ENCODE results near the gene ATG7. TPM values are rescaled to one million over a fixed set of nuclear protein-coding genes. Genes with fewer than 3 reads are reported as not detected.
A peak's percentile ranks its signal among the peaks of the same experiment; 100 is the strongest.
"Not testable (repeated sequence)": the region's sequence is repeated elsewhere in the genome, so short reads cannot be mapped to it uniquely, and the experiment has no call there.

ATG7 gene
- total and polyA plus RNA-seq, 8 donors = 25.0 to 73.3 (median 29.6) TPM

DNA sequence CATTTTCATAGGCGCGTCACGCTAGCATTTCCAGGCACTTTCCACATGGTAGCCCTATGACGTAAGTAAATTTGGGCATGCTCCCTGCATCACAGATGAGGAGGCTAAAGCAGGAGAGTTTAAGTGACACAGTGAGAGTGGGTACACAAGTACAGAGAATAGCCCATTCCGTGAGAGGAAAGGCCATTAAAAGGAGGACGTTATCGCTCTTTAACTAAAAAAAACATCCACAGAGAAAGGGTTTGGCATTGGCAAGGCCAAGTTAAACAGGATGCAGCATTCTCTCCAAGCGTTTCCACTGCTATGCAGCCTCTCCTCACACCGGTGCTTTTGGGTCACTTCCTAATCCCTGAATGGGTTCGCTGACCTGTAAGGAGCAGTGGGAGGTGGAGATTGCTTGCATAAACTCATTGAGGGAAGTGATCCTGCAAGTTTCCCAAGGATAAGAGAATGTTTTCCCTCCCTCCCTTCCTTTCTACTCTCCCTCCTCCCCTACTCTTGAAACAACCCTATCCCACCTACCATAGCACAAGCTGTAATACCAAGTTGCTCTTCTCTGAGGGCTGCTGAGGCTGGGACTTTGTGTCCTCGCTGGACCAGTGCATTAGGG is 223.9 kb downstream of the ATG7 start:
- ATAC-seq (peak; percentile 74), DNase-seq (no peak)
- H3K27me3 ChIP-seq = no peaks in the 10 kb centered on the region
- no peaks in the 10 kb centered on the region for H3K36me3 ChIP-seq
- intact Hi-C loops (cut with DNase I) = no loop called here
- H3K4me1 ChIP-seq = peaks cover 3 to 38% of the 10 kb centered on the region in 2 donors
- TF ChIP-seq, protein P1, sequence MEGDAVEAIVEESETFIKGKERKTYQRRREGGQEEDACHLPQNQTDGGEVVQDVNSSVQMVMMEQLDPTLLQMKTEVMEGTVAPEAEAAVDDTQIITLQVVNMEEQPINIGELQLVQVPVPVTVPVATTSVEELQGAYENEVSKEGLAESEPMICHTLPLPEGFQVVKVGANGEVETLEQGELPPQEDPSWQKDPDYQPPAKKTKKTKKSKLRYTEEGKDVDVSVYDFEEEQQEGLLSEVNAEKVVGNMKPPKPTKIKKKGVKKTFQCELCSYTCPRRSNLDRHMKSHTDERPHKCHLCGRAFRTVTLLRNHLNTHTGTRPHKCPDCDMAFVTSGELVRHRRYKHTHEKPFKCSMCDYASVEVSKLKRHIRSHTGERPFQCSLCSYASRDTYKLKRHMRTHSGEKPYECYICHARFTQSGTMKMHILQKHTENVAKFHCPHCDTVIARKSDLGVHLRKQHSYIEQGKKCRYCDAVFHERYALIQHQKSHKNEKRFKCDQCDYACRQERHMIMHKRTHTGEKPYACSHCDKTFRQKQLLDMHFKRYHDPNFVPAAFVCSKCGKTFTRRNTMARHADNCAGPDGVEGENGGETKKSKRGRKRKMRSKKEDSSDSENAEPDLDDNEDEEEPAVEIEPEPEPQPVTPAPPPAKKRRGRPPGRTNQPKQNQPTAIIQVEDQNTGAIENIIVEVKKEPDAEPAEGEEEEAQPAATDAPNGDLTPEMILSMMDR (IDR thresholded peaks at IDR 0.05) = no peak
- H3K4me3 ChIP-seq = no peak overlapping the region
- H3K27ac ChIP-seq = peak overlapping the region in 1 of 2 donors; percentile 16
- no peaks in the 10 kb centered on the region for H3K9me3 ChIP-seq

DNA sequence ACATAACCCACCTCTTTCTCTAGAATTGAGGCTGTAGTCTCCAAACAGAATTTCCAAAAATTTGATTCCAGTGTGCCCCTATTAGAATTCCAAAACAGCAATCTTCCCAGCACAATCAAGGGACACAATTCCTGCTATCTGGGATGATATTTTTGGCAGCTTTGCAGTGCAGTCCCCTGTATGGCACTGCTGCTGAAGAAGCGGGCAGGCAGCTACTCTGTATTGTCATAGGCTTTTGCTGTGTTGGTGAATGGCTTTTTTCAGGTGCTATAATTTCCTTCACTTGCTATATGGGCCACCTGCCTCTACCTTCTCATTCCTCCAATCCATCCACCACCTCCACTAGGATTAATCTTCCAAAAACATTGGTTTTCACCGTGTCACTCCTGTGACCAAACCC is 226.0 kb downstream of the ATG7 start:
- ATAC-seq = no peak
- no peak for DNase-seq

DNA sequence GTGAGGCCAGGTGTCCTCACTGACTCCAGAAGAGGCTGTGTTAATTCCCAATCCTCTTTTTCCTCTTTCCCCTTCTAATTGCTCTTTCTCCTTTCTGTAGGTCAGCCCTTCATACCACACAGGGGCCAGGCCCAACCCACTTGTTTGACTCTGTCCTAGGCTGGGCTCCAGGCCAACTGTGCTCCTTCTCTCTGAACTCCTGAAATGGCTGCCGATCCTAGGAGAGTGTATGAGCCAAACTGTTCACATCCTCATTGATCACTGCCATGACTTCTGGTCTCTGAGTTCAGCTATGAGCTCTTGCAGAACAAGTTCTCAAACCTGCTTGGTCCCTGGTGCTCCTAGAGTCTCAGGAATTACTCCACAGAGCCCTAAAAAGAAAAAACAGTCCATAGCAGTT is 226.4 kb downstream of the ATG7 start:
- TF ChIP-seq, protein P1 (IDR thresholded peaks at IDR 0.05) = no peak
- intact Hi-C loops (cut with DNase I) = no loop called here
- Histone ChIP-seq H3K4me1 (peaks cover 3 to 31% of the 10 kb centered on the region in 2 donors), H3K9me3 (no peaks in the 10 kb centered on the region), H3K4me3 (no peak overlapping the region), H3K27ac (peak overlapping the region in 1 of 2 donors; percentile 33), H3K36me3 (no peaks in the 10 kb centered on the region), H3K27me3 (no peaks in the 10 kb centered on the region)
- ATAC-seq (peak; percentile 81), DNase-seq (peak in 1 of 4 donors; percentile 53)

More for the DNA sequence above, 226.0 kb downstream of the ATG7 start:
- Histone ChIP-seq H3K36me3 (no peaks in the 10 kb centered on the region), H3K9me3 (no peaks in the 10 kb centered on the region), H3K4me3 (no peak overlapping the region), H3K27ac (peak overlapping the region in 1 of 2 donors; percentile 33), H3K27me3 (no peaks in the 10 kb centered on the region), H3K4me1 (peaks cover 3 to 36% of the 10 kb centered on the region in 2 donors)
- intact Hi-C loops (cut with DNase I) = no loop called here
- TF ChIP-seq, protein P1 (IDR thresholded peaks at IDR 0.05) = no peak

DNA sequence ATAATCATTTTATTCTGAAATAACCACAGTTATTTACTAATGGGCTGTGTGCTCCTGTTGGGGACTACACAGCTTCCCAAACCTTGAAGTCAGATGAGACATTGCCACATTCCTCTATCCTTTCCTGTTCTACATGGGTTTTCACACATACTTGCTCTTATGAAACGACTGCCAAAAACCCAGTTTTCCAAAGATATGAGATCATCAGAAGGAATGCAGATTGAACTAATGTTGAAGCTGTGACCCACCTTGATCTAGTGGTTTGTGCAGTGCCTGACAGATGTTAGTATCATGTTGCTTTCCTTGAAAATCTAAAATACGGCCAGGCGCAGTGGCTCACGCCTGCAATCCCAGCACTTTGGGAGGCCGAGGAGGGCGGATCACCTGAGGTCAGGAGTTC is 226.9 kb downstream of the ATG7 start:
- peak; percentile 51 for ATAC-seq
- intact Hi-C loops (cut with DNase I) = no loop called here
- TF ChIP-seq, protein P1 (IDR thresholded peaks at IDR 0.05) = no peak

DNA sequence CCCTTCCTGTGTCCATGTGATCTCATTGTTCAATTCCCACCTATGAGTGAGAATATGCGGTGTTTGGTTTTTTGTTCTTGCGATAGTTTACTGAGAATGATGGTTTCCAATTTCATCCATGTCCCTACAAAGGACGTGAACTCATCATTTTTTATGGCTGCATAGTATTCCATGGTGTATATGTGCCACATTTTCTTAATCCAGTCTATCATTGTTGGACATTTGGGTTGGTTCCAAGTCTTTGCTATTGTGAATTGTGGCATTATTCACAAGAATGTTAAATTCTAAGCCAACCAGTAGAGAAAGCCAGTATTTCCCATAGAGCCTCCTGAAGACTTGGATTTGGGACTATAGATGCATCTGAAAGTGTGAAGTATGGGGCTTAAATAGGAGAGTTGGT is 230.2 kb downstream of the ATG7 start:
- H3K27ac ChIP-seq; H3K27me3 ChIP-seq; intact Hi-C loops (cut with DNase I); H3K4me3 ChIP-seq; H3K36me3 ChIP-seq; H3K9me3 ChIP-seq; ATAC-seq; DNase-seq: not testable (repeated sequence)
- peaks cover 0 to 17% of the 10 kb centered on the region in 2 donors for H3K4me1 ChIP-seq

More for the DNA sequence above, 226.9 kb downstream of the ATG7 start:
- Histone ChIP-seq H3K27me3 (no peaks in the 10 kb centered on the region), H3K9me3 (no peaks in the 10 kb centered on the region), H3K36me3 (no peaks in the 10 kb centered on the region), H3K27ac (peak overlapping the region in 1 of 2 donors; percentile 33), H3K4me1 (peaks cover 3 to 26% of the 10 kb centered on the region in 2 donors), H3K4me3 (no peak overlapping the region)
- no peak for DNase-seq

DNA sequence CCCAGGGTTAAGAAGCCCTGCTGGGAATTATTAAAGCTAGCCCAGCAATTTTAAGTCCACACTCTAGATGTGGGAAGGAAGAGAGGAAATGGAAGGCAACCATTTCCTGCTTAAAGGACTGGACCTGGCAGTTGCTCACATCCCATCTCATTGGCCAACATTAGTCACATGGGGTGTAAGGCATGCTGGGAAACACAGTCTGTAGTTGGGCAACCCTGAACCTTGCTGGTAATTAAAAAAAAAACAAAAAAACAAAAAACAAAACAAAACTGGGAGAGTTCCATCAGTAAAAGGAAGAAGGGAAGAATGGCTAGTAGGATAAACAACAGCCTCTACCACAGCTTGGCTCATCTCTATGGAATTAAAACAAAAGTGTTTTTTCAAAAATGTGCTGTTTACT is 235.5 kb downstream of the ATG7 start:
- intact Hi-C loops (cut with DNase I) = no loop called here
- H3K36me3 ChIP-seq = no peaks in the 10 kb centered on the region
- H3K27me3 ChIP-seq = no peaks in the 10 kb centered on the region
- ATAC-seq = no peak
- TF ChIP-seq, protein P1 (IDR thresholded peaks at IDR 0.05) = no peak
- no peaks in the 10 kb centered on the region for H3K9me3 ChIP-seq
- H3K4me3 ChIP-seq = no peak overlapping the region
- H3K27ac ChIP-seq = peak overlapping the region in 1 of 2 donors; percentile 83
- peaks cover 23 to 26% of the 10 kb centered on the region in 2 donors for H3K4me1 ChIP-seq
- DNase-seq = no peak
